Measurements from ENCODE around the gene ZNF683.

GRCh38 chr1:26340047-26340481, 32.5 kb downstream of the ZNF683 start:
- TF ChIP-seq, protein P1, sequence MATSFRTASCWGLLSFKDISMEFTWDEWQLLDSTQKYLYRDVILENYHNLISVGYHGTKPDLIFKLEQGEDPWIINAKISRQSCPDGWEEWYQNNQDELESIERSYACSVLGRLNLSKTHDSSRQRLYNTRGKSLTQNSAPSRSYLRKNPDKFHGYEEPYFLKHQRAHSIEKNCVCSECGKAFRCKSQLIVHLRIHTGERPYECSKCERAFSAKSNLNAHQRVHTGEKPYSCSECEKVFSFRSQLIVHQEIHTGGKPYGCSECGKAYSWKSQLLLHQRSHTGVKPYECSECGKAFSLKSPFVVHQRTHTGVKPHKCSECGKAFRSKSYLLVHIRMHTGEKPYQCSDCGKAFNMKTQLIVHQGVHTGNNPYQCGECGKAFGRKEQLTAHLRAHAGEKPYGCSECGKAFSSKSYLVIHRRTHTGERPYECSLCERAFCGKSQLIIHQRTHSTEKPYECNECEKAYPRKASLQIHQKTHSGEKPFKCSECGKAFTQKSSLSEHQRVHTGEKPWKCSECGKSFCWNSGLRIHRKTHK (tag by site-specific recombination; IDR thresholded peaks at IDR 0.05), result no peak
- TF ChIP-seq ZNF311 (tag by site-specific recombination; IDR thresholded peaks at IDR 0.05; ENCODE audit: borderline replicate concordance), result no peak
- no peak for TF ChIP-seq YY1 (tag by site-specific recombination; IDR thresholded peaks at IDR 0.05)
- TF ChIP-seq ZSCAN30 (tag by site-specific recombination; IDR thresholded peaks at IDR 0.05), result no peak
- no peak for TF ChIP-seq ZFP41 (tag by site-specific recombination; IDR thresholded peaks at IDR 0.05; ENCODE audit: borderline replicate concordance)
- TF ChIP-seq HOXA7 (CRISPR knock-in tag; IDR thresholded peaks at IDR 0.05; ENCODE audit: borderline replicate concordance), result no peak
- TF ChIP-seq FEZF1 (tag by site-specific recombination; IDR thresholded peaks at IDR 0.05), result no peak
- TF ChIP-seq ZNF555 (tag by site-specific recombination; conservative IDR thresholded peaks at IDR 0.05), result no peak
- no peak for TF ChIP-seq ZBTB21 (tag by site-specific recombination; IDR thresholded peaks at IDR 0.05)
- no peak for TF ChIP-seq ZNF184 (tag by site-specific recombination; IDR thresholded peaks at IDR 0.05)
